ENCODE data around the gene SRL.

- TF ChIP-seq EZH2 (IDR thresholded peaks at IDR 0.05; ENCODE audit: low read length, unreplicated experiment) (no peak), EZH2phosphoT487 (IDR thresholded peaks at IDR 0.05; ENCODE audit: borderline replicate concordance, low read length) (no peak)
Observed at GRCh38 chr16:4227040-4227332, 14.9 kb downstream of the SRL start.

Measured in PC-3 (cell line).